Astrocyte of the spinal cord (primary cell): ENCODE data around the gene OLFM1.

Source experiments
- DNase-seq: peaks from one replicate; pipeline ENCODE4 v3.0.0; 2011; ENCODE audit warnings: low read depth, low spot score
- H3K4me3 ChIP-seq: 2 replicates; pipeline ENCODE4 v1.5.1; 2011; ENCODE audit warnings: low read depth, mild to moderate bottlenecking, low read length, moderate library complexity
- in situ Hi-C: cut with HindIII; loops from 2 replicates; pipeline ENCODE4 v1.10.0; 2017; ENCODE audit warnings: low sequenced_read_pairs
- TF ChIP-seq, protein P1 (sequence below): IDR thresholded peaks from 2 replicates; pipeline ENCODE4 v1.5.1; 2012; ENCODE audit warnings: low read depth, mild to moderate bottlenecking, low read length, inconsistent platforms

OLFM1 gene

DNA sequence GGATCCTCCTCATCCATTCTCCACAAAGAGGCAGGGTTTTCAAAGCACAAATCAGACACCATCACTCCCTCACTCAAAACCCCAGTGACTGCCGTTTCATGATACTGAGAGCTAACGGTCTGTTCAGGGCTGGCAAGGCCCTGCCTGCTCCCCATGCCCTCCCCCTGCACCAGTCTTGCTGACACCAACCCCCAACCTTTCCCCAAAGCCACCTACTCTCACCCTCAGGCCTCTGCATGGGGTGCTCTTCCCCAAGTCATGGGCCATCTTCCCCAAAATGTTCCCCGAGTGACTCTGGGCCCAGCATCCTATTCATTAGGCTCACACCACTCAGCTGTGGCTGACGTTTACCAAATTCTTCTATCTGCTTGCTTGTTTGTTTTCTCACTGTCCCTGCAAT lies 21.7 kb upstream of the OLFM1 start:
- no peak overlapping the region for H3K4me3 ChIP-seq
- DNase-seq = no peak
- TF ChIP-seq, protein P1, sequence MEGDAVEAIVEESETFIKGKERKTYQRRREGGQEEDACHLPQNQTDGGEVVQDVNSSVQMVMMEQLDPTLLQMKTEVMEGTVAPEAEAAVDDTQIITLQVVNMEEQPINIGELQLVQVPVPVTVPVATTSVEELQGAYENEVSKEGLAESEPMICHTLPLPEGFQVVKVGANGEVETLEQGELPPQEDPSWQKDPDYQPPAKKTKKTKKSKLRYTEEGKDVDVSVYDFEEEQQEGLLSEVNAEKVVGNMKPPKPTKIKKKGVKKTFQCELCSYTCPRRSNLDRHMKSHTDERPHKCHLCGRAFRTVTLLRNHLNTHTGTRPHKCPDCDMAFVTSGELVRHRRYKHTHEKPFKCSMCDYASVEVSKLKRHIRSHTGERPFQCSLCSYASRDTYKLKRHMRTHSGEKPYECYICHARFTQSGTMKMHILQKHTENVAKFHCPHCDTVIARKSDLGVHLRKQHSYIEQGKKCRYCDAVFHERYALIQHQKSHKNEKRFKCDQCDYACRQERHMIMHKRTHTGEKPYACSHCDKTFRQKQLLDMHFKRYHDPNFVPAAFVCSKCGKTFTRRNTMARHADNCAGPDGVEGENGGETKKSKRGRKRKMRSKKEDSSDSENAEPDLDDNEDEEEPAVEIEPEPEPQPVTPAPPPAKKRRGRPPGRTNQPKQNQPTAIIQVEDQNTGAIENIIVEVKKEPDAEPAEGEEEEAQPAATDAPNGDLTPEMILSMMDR = no peak
- in situ Hi-C loops = no loop called here

DNA sequence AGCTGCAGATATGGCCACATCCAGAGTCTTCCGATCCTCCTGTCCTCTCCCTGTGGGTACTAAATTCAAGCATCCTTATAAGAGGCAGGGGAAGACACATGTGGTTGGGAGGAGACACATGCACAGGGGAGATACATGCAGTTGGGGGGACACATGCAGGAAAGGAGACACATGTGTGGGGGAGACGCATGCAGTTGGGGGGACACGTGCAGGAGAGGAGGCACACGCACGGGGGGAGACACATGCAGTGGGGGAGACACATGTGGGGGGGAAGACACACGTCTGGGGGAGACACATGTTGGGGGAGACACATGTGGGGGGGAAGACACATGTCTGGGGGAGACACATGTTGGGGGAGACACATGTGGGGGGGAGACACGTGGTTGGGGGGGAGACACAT lies 21.2 kb upstream of the OLFM1 start:
- no peak for DNase-seq
- in situ Hi-C loops = no loop called here
- TF ChIP-seq, protein P1 = no peak
- no peak overlapping the region for H3K4me3 ChIP-seq

DNA sequence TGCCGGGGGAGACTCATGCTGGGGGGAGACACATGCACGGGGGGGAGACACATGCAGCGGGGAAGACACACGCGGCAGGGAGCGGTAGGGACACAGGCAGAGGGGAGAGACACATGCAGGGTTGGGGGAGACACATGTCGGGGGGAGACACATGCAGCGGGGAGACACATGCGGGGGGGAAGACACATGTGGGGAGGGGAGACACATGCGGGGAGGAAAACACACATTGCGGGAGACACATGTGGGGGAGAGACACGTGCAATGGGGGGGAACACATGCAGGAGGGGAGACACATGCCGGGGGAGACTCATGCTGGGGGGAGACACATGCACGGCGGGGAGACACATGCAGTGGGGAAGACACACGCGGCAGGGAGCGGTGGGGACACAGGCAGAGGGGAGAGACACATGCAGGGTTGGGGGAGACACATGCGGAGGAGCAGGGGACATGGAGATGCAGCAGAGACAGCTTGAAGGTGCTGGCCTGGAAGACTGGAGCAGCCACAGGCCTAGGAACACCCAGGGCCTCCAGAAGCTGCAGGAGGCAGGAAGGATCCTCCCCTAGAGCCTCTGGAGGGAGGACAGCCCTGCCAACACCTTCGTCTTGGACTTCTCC lies 20.3 kb upstream of the OLFM1 start:
- H3K4me3 ChIP-seq = no peak overlapping the region
- TF ChIP-seq, protein P1 = no peak

DNA sequence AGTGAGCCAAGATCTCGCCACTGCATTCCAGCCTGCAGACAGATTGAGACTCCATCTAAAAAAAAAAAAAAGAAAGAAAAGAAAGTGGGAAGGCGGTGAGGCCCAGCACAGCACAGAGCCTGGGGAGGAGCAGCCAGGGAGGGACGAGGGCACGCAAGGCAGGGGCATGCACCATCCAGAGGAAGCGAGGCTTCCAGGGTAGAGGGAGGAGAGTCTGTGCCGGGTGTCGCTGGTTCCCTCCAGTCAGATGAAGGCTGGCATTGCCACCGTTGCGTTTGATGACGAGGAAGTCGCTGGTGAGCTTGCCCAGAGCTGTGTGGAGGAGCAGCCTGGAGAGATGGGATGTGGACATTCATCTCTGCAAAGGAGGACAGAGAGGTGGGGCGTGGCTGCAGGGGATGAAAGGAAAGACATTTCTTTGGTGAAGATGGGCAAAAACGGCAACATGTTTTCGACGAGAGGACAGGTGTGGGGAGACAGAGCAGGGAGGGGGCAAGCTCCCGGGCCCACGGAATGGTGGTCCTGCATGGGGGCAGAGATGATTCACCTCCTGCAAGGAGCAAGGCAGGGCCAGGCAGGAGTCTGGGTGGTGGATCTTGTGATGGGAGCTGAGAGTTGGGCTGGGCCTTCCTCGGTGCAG lies 18.6 kb upstream of the OLFM1 start:
- H3K4me3 ChIP-seq = no peak overlapping the region
- DNase-seq = no peak
- TF ChIP-seq, protein P1 = no peak
- in situ Hi-C loops = no loop called here

More for the DNA sequence above, 20.3 kb upstream of the OLFM1 start:
- no peak for DNase-seq
- in situ Hi-C loops = no loop called here

DNA sequence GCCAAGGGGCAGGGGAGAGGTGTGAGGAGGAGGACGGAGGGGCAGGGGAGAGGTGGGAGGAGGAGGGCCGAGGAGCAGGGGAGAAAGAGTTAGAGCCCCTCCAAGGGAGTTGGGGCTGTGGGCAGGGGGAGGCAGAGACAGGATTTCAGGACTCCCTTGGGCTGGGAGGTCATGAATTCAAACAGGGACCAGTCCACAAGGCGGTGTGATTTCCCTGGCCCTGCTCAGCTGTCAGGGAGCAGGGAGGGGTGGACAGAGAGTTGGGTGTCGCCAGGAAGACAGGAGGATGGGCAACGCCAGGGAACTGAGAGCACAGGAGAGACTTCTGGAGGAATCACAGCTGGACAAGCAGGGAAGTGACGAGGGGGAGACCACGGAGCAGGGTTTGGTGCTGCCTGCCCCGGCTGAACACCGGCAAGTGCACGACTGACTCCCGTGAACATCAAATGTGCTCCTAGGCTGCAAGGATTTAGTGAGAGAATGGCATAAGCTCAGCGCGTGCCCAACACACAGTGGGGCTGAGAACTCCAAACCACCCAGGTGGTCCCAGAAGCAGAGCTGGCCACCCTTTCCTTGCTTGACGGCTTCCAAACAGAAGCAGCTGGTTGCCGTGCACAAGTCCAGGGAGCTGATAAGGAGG lies 17.8 kb upstream of the OLFM1 start:
- TF ChIP-seq, protein P1 = no peak
- in situ Hi-C loops = no loop called here
- H3K4me3 ChIP-seq = no peak overlapping the region
- DNase-seq = no peak

DNA sequence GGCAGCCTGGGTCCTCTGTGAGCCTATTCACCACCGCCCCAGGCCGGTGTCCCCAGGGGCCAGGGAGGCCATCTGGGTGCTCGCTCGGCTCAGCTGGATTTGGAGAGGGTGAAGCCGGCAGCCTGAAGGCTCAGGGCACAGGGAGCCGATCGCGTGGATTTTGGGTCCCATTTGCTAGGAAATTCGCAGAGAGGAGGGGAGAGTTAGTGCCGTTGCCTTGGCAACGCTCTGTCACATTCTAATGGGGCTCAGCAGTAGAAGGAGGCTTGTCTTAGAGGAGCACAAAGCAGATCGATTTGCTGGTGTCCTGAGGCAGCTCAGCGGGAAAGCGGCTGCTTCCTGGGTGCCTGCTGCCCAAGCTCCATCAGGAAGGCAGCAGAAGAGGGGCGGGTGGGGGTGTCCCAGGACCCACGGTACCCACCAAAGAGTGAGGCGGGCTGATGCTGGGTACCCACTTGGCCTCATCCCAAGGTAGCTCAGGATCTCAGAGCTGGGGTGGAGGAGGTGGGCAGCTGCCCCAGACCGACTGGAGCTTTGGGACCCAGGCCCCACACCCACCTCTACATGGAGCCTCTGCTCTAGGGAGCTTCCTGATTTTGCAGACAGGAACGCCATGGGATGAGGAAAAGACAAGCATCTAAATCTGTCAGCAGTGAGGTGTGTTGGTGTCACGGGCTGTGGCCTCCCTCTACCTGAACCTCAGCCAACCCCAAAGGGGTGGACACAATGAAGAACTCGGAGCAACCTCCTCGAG lies 17.1 kb upstream of the OLFM1 start:
- in situ Hi-C loops = no loop called here
- no peak for DNase-seq
- TF ChIP-seq, protein P1 = no peak
- H3K4me3 ChIP-seq = no peak overlapping the region
